HCT116 (cell line): Measurements from ENCODE around the gene TSPOAP1. TPM values are rescaled to one million over a fixed set of nuclear protein-coding genes. Genes with fewer than 3 reads are reported as not detected.

Experiments
- ATAC-seq: fragments of 200-7000 bp; cut with Tn5 transposase; 2 replicates; pipeline ENCODE4 v1.9.1; 2020; ENCODE audit warnings: mild to moderate bottlenecking, moderate library complexity
- BruUV-seq: library from RNA; stranded (reverse); fragments of 400-500 nt; replicated peaks from 2 replicates; lab custom pipeline; 2021; lab: Mats Ljungman, UMichigan
- CTCF ChIA-PET: fragments of 300-600 bp; sonication (Branson Sonifier 250); formaldehyde crosslinking; loops from one replicate; lab custom pipeline; 2021; ENCODE audit warnings: antibody characterized with exemption; lab: Charles Lee
- POLR2A ChIA-PET: fragments of 300-600, 350-600 bp; sonication (Branson Sonifier 250); formaldehyde crosslinking; loops from one replicate; lab custom pipeline; 2021; ENCODE audit warnings: antibody characterized with exemption; lab: Charles Lee
- RAD21 ChIA-PET, 2 experiments: fragments of 300-600 bp; sonication (Branson Sonifier 250); formaldehyde crosslinking; loops; one replicate each; lab custom pipeline; 2023; ENCODE audit warnings: low total read pairs in 2 of 2; ENCODE audit not compliant: uncharacterized antibody in 2 of 2, unreplicated experiment in 2 of 2, low non-redundant PET in 1 of 2; lab: Charles Lee
- DNase-seq: peaks from one replicate; pipeline ENCODE4 v3.0.0-alpha.2; 2010; ENCODE audit warnings: low read depth, low spot score
- H2AFZ ChIP-seq: fragments of 200-600 bp; shearing (Covaris generic), sonication (generic); 2 replicates; pipeline ENCODE4 v1.6.1; 2017; ENCODE audit warnings: low read depth, mixed run types, mixed read lengths, antibody characterized with exemption, low read length; ENCODE audit not compliant: poor library complexity, severe bottlenecking
- H3K27ac ChIP-seq: 2 replicates; pipeline ENCODE4 v1.5.1; 2012; ENCODE audit warnings: low read depth, low read length
- H3K27me3 ChIP-seq: fragments of 200-600 bp; sonication (generic); 2 replicates; pipeline ENCODE4 v1.6.1; 2016; ENCODE audit warnings: mixed run types, low read length, mixed read lengths; ENCODE audit not compliant: insufficient read depth
- H3K36me3 ChIP-seq, 2 experiments: fragments of 200-500 bp in 1 of 2; fragments of 200-600 bp in 1 of 2; sonication (Bioruptor generic) in 1 of 2; sonication (generic) in 1 of 2; 2 replicates each; pipeline versions ENCODE4 v1.5.1 to v1.6.1; 2014 to 2016; ENCODE audit warnings: low read length in 2 of 2, inconsistent platforms in 1 of 2, mixed read lengths in 1 of 2, mixed run types in 1 of 2; ENCODE audit not compliant: insufficient read depth in 2 of 2, control insufficient read depth in 1 of 2
- H3K4me1 ChIP-seq, 2 experiments: fragments of 200-600 bp in 1 of 2; sonication (generic) in 1 of 2; 2 replicates each; pipeline versions ENCODE4 v1.5.1 to v1.6.1; 2012 to 2017; ENCODE audit warnings: low read length in 2 of 2, inconsistent platforms in 1 of 2, mild to moderate bottlenecking in 1 of 2, mixed read lengths in 1 of 2, mixed run types in 1 of 2, moderate library complexity in 1 of 2; ENCODE audit not compliant: insufficient read depth in 2 of 2, control insufficient read depth in 1 of 2
- H3K4me2 ChIP-seq: fragments of 200-600 bp; sonication (generic); 2 replicates; pipeline ENCODE4 v1.6.1; 2017; ENCODE audit warnings: mixed run types, low read length, mixed read lengths
- H3K4me3 ChIP-seq, 2 experiments: fragments of 200-600 bp in 1 of 2; sonication (generic) in 1 of 2; replicated peaks in 1 of 2; 2 replicates each; pipeline ENCODE4 v1.5.1; 2011 to 2016; ENCODE audit warnings: low read length in 2 of 2, control low read depth in 1 of 2, low read depth in 1 of 2, mild to moderate bottlenecking in 1 of 2, mixed read lengths in 1 of 2, mixed run types in 1 of 2
- H3K79me2 ChIP-seq: fragments of 200-600 bp; sonication (generic); 2 replicates; pipeline ENCODE4 v1.6.1; 2017; ENCODE audit warnings: mild to moderate bottlenecking, mixed run types, low read length, moderate library complexity, mixed read lengths; ENCODE audit not compliant: insufficient read depth
- H3K9ac ChIP-seq: fragments of 200-600 bp; sonication (generic); 2 replicates; pipeline ENCODE4 v1.6.1; 2016; ENCODE audit warnings: low read length, mixed read lengths
- H3K9me2 ChIP-seq: fragments of 200-600 bp; sonication (generic), shearing (Covaris generic); 2 replicates; pipeline ENCODE4 v1.6.1; 2017; ENCODE audit warnings: mixed run types, mild to moderate bottlenecking, moderate library complexity; ENCODE audit not compliant: insufficient read depth
- H3K9me3 ChIP-seq, 2 experiments: fragments of 200-500 bp in 1 of 2; fragments of 200-600 bp in 1 of 2; sonication (Bioruptor generic) in 1 of 2; sonication (generic) in 1 of 2; 2 replicates each; pipeline ENCODE4 v1.6.1; 2014 to 2017; ENCODE audit warnings: low read length in 2 of 2, mixed read lengths in 2 of 2, inconsistent platforms in 1 of 2, low read depth in 1 of 2, mild to moderate bottlenecking in 1 of 2, mixed run types in 1 of 2, moderate library complexity in 1 of 2; ENCODE audit not compliant: control insufficient read depth in 1 of 2, insufficient read depth in 1 of 2
- H4K20me1 ChIP-seq: fragments of 200-600 bp; sonication (generic), shearing (Covaris generic); 2 replicates; pipeline ENCODE4 v1.6.1; 2017; ENCODE audit warnings: mixed run types, mild to moderate bottlenecking, moderate library complexity; ENCODE audit not compliant: insufficient read depth
- EGR1 ChIP-seq: IDR thresholded peaks from 2 replicates; pipeline ENCODE4 v1.6.1; 2012; ENCODE audit warnings: low read depth
- EZH2phosphoT487 ChIP-seq: fragments of 200-600 bp; IDR thresholded peaks from 2 replicates; pipeline ENCODE4 v1.6.1; 2018; ENCODE audit warnings: antibody characterized with exemption, borderline replicate concordance
- POLR2AphosphoS5 ChIP-seq: IDR thresholded peaks from 2 replicates; pipeline ENCODE4 v1.6.1; 2011; ENCODE audit warnings: mild to moderate bottlenecking, low read depth, low read length, moderate library complexity
- SRF ChIP-seq: IDR thresholded peaks from 2 replicates; pipeline ENCODE4 v1.6.1; 2012; ENCODE audit warnings: low read depth
- intact Hi-C: fragments of 100-400 bp; cut with micrococcal nuclease; formaldehyde crosslinking; loops from 2 replicates; pipeline ENCODE4 v1.10.0; 2022
- total RNA-seq: library from RNA; stranded (reverse); gene quantifications from one replicate; pipeline ENCODE4 v1.2.1, GENCODE V29; 2021; ENCODE audit not compliant: unreplicated experiment
- TF ChIP-seq, protein P1 (sequence below), 3 experiments: fragments of 200-600 bp in 1 of 3; sonication (generic) in 1 of 3; IDR thresholded peaks in 2 of 3; conservative IDR thresholded peaks in 1 of 3; 2 replicates each; pipeline ENCODE4 v1.5.1; 2012 to 2017; ENCODE audit warnings: low read depth in 2 of 3, low read length in 2 of 3, antibody characterized with exemption in 1 of 3, borderline replicate concordance in 1 of 3, control low read depth in 1 of 3, mild to moderate bottlenecking in 1 of 3, mixed read lengths in 1 of 3, mixed run types in 1 of 3, moderate library complexity in 1 of 3; ENCODE audit not compliant: insufficient read depth in 1 of 3

TSPOAP1 gene
- total RNA-seq, 1 experiment from 2014 or later, result 0.27 TPM

DNA sequence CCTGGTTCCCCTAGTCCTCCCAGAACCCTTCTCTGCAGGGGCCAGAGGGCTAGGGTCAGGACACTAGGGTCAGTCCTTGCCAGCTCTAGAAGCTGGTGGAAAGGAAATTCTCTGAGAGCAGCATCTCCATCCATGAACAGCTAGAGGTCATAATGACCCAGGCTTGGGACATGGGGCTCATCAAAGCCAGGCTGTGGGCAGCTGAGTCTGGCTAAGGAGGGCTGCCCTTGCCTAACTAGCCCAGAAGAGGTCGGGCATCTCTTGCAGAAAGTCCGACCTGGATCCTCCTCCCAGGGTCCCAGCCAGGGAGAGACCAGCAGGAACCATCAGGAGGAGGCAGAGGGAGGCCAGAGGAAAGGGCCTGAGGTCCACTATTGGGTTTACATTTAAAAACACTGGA, 52.2 kb downstream of the TSPOAP1 start (continued):
- TF ChIP-seq, protein P1, sequence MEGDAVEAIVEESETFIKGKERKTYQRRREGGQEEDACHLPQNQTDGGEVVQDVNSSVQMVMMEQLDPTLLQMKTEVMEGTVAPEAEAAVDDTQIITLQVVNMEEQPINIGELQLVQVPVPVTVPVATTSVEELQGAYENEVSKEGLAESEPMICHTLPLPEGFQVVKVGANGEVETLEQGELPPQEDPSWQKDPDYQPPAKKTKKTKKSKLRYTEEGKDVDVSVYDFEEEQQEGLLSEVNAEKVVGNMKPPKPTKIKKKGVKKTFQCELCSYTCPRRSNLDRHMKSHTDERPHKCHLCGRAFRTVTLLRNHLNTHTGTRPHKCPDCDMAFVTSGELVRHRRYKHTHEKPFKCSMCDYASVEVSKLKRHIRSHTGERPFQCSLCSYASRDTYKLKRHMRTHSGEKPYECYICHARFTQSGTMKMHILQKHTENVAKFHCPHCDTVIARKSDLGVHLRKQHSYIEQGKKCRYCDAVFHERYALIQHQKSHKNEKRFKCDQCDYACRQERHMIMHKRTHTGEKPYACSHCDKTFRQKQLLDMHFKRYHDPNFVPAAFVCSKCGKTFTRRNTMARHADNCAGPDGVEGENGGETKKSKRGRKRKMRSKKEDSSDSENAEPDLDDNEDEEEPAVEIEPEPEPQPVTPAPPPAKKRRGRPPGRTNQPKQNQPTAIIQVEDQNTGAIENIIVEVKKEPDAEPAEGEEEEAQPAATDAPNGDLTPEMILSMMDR (IDR thresholded peaks at IDR 0.05 in 2 of 3, conservative IDR thresholded peaks at IDR 0.05 in 1 of 3; ENCODE audit: borderline replicate concordance in 1 of 3, insufficient read depth in 1 of 3, low read depth in 2 of 3, low read length in 2 of 3), result no peak
- TF ChIP-seq EZH2phosphoT487, result no peak

DNA sequence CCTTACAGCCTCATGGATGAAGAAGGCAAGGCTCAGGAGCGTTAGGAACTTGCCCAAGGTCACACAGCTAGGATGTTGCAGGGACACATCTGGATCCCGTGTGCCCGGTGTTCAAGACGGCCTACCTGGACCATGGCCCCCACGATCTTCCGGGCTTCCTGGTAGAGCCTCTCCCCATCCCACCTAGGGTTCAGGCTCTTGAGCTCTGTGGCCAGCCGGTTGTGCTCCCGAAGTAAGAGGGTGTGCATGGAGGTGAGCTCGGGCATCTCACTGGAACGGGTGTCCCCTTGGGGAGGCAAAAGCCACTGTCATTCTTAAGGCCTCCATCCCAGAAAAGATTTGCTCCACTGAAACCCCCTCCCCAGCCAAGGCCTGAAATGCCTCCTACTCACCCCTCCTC, 53.2 kb downstream of the TSPOAP1 start:
- no peak for TF ChIP-seq SRF
- no peak for TF ChIP-seq POLR2AphosphoS5
- TF ChIP-seq EZH2phosphoT487, result no peak
- no peak for TF ChIP-seq EGR1
- Histone ChIP-seq H3K36me3 (no peaks in the 10 kb centered on the region), H3K9me2 (no peaks in the 10 kb centered on the region), H3K27me3 (no peaks in the 10 kb centered on the region), H3K4me1 (peaks cover 0 to 7% of the 10 kb centered on the region in 2 experiments; a peak in 1 of 4 replicates), H3K27ac (no peak overlapping the region), H2AFZ (no peak overlapping the region), H3K4me2 (no peak overlapping the region), H3K9me3 (no peaks in the 10 kb centered on the region), H4K20me1 (no peaks in the 10 kb centered on the region), H3K79me2 (no peaks in the 10 kb centered on the region), H3K9ac (no peak overlapping the region), H3K4me3 (no peak overlapping the region)
- intact Hi-C loops, result no loop called here
- POLR2A ChIA-PET, result no interaction called here
- CTCF ChIA-PET, result interaction anchor here (1.2 to 1.7 kb wide), 3 partner anchors 10 to 25 kb away, joined by 3 to 5 read pairs (median 4); no protein-coding TSS in a partner anchor
- no peak for ATAC-seq
- no TSS peak for BruUV-seq
- RAD21 ChIA-PET, result no interaction called here
- DNase-seq, result no peak
